IPS-15b (cell line): Measurements from ENCODE around the gene SLC51A.
"Not testable (repeated sequence)": the region's sequence is repeated elsewhere in the genome, so short reads cannot be mapped to it uniquely, and the experiment has no call there.

Experiments
- H3K27me3 ChIP-seq: one replicate; pipeline ENCODE4 v1.6.1; 2013; ENCODE audit warnings: low read length; ENCODE audit not compliant: control insufficient read depth, insufficient read depth
- H3K36me3 ChIP-seq: one replicate; pipeline ENCODE4 v1.6.1; 2013; ENCODE audit warnings: low read length; ENCODE audit not compliant: control insufficient read depth, insufficient read depth
- H3K4me1 ChIP-seq: one replicate; pipeline ENCODE4 v1.6.1; 2013; ENCODE audit warnings: mild to moderate bottlenecking, low read length; ENCODE audit not compliant: control insufficient read depth, insufficient read depth
- H3K4me3 ChIP-seq: one replicate; pipeline ENCODE4 v1.5.1; 2013; ENCODE audit warnings: low read depth, low read length
- H3K9ac ChIP-seq: one replicate; pipeline ENCODE4 v1.6.1; 2013; ENCODE audit warnings: low read depth, mild to moderate bottlenecking, low read length
- H3K9me3 ChIP-seq: one replicate; pipeline ENCODE4 v1.6.1; 2013; ENCODE audit warnings: mild to moderate bottlenecking, low read length; ENCODE audit not compliant: control insufficient read depth, insufficient read depth

The SLC51A gene

DNA sequence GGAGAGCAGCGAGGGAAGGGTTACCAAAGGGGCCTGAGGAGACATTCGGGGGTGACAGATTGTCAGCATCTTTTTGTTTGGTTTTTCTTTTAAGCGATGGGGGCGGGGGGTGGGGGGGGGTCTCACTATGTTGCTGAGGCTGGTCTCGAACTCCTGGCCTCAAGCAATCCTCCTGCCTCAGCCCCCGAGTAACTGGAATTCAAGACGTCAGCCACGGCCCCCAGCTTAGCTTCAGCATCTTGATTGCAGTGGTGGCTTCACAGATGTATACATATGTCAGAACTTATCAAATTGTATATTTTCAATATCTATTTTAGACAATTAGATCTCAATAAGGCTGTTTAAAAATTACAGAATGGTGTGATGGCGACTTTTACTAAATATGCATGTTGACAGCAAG is 36.0 kb upstream of the SLC51A start:
- H3K4me3 ChIP-seq = no peak overlapping the region
- H3K9ac ChIP-seq = no peak overlapping the region
- no peaks in the 10 kb centered on the region for H3K9me3 ChIP-seq
- H3K36me3 ChIP-seq = no peaks in the 10 kb centered on the region
- peaks cover 11% of the 10 kb centered on the region for H3K4me1 ChIP-seq
- H3K27me3 ChIP-seq = no peaks in the 10 kb centered on the region

DNA sequence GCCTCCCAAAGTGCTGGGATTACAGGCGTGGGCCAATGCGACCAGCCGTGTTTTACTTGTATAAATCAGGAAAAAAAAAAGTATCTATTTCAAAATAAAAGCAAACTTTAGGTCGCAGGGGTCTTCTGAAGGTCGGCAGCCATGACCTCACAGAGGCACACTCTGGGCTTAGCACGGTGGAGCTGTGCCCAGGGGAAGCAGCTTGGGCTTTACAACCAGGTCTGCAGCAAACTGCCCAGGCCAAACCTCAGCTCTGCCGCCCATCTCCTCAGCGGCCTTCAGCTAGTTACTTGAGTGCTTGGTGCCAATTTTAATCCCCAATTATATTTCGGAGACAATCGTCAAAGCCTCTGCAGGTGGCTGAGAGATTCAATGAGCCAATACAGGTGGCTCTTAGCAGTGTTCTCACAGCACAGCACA is 35.2 kb upstream of the SLC51A start:
- no peak overlapping the region for H3K9ac ChIP-seq
- H3K4me3 ChIP-seq = no peak overlapping the region
- H3K4me1 ChIP-seq = peaks cover 11% of the 10 kb centered on the region
- no peaks in the 10 kb centered on the region for H3K27me3 ChIP-seq
- H3K9me3 ChIP-seq = no peaks in the 10 kb centered on the region
- no peaks in the 10 kb centered on the region for H3K36me3 ChIP-seq

DNA sequence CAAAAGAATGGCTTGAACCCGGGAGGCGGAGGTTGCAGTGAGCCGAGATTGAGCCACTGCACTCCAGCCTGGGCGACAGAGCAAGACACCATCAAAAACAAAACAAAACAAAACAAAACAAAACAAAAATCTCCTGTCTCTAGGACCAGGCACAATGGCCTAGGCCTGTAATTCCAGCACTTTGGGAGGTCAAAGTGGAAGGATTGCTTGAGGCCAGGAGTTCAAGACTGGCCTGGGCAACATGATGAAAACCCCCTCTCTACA is 32.2 kb upstream of the SLC51A start:
- H3K27me3 ChIP-seq, H3K36me3 ChIP-seq, H3K4me3 ChIP-seq, H3K9ac ChIP-seq, H3K9me3 ChIP-seq: not testable (repeated sequence)
- peaks cover 14% of the 10 kb centered on the region for H3K4me1 ChIP-seq

DNA sequence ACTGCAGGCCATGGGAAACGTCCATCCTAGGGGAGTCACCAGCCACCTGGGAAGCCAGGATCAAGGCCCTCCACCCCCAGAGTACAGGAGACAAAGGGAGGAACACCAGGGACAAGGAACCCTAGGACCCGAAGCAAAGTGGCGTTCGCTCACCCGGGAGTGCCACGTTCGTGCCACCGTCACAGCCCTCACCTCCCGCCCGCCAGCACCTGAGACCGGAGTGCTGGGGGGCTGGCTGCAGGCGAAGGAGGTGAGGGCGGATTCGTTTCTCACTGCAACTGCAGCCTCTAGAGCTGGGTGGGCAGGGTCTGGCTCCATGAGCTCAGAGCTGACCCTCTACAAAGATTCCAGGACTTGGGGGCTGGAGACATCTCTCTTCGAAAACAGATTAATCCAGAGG is 31.5 kb upstream of the SLC51A start:
- Histone ChIP-seq H3K4me3 (no peak overlapping the region), H3K27me3 (no peaks in the 10 kb centered on the region), H3K4me1 (peaks cover 9% of the 10 kb centered on the region), H3K9me3 (no peaks in the 10 kb centered on the region), H3K36me3 (no peaks in the 10 kb centered on the region), H3K9ac (no peak overlapping the region)

DNA sequence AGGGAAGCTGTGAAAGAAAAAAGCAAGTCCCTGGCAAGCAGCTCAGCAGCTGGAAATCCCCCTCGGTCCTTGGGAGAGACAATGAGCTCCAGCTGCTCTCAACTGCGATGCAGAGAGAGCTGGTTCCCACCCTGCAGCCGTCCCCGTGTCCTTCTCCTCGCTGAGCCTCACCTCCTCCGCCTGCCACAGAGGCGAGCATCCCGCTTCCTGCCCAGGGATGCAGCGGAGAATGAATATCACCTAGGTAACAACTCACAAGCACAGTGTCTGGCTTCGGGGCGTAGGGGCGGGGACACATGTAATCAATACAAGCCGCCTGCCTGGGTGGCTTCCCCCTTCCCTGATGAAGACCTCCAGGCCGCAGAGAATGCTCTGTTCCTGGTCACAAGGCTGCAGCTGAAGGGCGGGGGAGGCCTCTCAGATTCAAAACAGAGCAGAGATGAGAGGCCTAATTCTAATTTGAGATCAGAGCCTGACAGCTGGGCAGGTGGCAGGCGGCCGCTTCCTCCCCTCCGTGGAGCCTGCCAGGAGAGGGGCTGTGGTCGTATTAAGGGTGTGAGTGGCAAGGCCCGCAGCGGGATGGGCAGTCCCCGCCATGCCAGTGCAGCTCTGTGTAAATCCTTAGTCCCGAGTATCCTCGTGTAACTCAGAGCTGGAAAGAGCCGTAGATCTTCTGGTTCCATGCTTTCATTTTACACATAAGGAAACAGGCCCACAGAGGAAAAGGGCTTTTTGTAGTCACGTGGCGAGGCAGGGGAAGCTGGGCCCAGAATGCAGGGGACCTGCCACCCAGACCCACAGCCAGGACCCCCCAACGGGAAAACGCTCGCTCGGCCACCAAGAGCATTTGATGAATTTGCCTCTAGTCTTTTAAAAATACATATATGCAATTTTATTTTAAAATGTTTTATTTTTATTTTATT is 29.4 kb upstream of the SLC51A start:
- no peaks in the 10 kb centered on the region for H3K27me3 ChIP-seq
- H3K9ac ChIP-seq = no peak overlapping the region
- no peak overlapping the region for H3K4me3 ChIP-seq
- H3K36me3 ChIP-seq = no peaks in the 10 kb centered on the region
- H3K4me1 ChIP-seq = peaks cover 9% of the 10 kb centered on the region
- H3K9me3 ChIP-seq = no peaks in the 10 kb centered on the region

DNA sequence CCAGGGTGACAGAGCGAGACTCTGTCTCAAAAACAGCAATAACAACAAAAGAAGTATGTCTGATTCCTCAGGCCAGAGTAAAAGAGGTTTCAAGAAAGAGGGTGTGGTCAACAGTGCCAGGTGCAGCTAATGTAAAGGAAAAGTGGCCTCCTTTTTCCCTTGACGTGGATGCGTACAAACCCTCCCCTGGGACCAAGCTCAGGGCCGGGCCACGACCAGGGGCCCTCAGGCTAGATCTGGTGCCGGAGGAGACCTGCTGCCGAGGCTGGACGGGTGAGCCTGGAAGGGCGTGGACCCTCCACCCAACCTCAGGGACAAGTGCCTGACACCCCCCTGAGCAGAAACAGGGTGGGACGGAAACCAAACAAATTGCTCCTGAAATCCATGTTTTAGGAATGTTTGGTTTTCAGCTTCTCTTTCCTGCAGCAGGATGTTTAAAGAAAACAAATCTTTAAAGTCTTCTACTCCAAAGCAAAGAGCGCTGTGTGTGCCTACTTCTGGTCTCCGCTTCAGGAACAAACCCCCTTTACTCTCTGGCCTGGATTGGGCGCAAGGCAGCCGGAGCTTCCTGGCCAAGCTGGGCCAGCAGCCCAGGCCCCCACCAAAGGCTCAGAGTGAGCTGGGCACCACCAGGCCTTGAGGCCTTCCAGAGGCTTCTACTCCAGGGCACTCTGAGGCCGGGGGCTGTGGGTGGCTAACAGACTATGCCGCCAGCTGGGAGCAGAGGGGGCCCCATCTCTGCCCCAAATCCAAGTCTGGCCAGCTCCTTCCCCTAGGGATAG is 26.6 kb upstream of the SLC51A start:
- no peak overlapping the region for H3K9ac ChIP-seq
- peaks cover 9% of the 10 kb centered on the region for H3K4me1 ChIP-seq
- no peaks in the 10 kb centered on the region for H3K27me3 ChIP-seq
- H3K36me3 ChIP-seq = no peaks in the 10 kb centered on the region
- H3K9me3 ChIP-seq = no peaks in the 10 kb centered on the region
- H3K4me3 ChIP-seq = no peak overlapping the region

DNA sequence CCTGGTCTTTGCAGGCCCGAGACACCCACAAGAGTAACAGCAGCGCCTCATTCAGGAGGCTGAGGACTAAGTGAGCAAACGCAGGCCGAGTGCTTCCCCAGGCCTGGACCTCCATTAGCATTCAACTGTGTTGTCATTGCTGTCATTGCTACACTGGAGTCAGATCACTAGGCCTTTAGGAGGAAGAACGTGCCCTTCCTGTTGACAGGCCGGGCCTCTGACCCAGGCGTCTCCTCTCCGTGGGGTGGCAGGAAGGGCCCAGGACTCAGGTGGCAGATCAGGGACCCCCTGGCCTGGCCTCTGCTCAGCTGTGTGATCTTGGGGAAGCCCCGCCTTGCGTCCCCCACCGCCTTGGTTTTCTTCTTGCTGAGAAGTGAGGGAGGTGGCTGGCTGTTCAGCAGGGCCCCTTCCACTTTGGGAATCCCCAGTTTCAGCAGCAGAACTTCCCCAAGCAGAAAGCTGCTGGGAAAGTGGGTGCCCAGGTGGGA is 24.3 kb upstream of the SLC51A start:
- H3K27me3 ChIP-seq = no peaks in the 10 kb centered on the region
- H3K4me1 ChIP-seq = peaks cover 2% of the 10 kb centered on the region
- no peak overlapping the region for H3K4me3 ChIP-seq
- H3K36me3 ChIP-seq = no peaks in the 10 kb centered on the region
- peak overlapping the region; percentile 60 for H3K9ac ChIP-seq
- no peaks in the 10 kb centered on the region for H3K9me3 ChIP-seq

DNA sequence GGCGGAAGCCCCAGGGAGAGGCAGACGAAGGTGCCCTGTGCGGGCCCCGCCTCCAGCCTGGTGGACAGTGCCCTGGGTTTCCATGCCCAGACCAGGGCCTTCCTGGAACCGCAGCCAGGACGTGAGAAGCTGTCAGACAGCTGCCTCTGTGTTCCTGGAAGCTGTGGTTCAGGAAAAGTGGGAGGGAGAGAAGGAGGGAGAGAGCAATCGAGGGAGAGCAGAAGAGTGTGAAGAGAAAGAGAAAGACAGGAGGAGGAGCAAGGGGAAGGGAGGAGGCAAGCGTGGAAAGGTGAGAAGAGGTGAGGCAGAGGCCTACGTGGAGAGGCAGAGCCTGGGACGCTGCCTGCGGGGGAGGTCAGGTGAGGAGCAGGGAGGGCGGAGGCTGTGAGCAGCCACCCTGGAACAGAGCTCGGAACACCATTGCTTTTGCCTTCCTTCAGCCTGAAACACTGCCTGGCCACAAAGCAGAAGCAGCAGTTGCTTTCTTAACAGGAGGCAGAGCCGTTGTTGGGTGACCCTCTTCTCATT is 23.7 kb upstream of the SLC51A start:
- Histone ChIP-seq H3K36me3 (no peaks in the 10 kb centered on the region), H3K4me1 (no peaks in the 10 kb centered on the region), H3K27me3 (no peaks in the 10 kb centered on the region), H3K4me3 (no peak overlapping the region), H3K9me3 (no peaks in the 10 kb centered on the region), H3K9ac (peak overlapping the region; percentile 60)

DNA sequence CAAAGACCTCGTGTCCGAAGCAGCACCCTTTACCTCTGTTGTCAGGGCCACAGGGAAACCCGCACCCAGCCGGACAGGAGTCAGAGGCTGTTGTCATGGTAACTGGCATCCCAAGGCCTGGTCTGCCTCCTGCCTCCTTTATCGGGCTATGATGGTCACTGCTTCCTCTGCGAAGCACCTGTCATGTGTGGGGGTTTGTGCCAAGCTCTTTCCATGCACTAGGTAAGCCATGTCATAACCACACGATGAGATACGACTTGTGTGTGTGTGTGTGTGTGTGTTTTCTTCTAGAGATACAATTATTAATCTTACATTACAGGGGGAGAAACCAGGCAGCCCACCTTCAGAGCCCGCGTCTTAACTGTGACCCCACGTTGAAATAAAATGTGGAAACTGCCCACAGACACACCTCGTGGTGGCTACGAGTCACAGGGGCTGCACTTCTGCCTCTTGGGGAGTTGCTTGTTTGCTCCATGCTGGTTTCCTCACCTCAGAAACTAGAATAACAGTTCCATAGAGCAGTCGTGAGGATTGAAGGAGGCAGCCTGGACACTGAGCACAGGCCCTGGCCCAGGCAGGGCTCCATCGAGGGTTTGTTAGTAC is 23.1 kb upstream of the SLC51A start:
- no peaks in the 10 kb centered on the region for H3K27me3 ChIP-seq
- H3K4me3 ChIP-seq = no peak overlapping the region
- H3K9me3 ChIP-seq = no peaks in the 10 kb centered on the region
- H3K4me1 ChIP-seq = no peaks in the 10 kb centered on the region
- H3K9ac ChIP-seq = no peak overlapping the region
- H3K36me3 ChIP-seq = no peaks in the 10 kb centered on the region

DNA sequence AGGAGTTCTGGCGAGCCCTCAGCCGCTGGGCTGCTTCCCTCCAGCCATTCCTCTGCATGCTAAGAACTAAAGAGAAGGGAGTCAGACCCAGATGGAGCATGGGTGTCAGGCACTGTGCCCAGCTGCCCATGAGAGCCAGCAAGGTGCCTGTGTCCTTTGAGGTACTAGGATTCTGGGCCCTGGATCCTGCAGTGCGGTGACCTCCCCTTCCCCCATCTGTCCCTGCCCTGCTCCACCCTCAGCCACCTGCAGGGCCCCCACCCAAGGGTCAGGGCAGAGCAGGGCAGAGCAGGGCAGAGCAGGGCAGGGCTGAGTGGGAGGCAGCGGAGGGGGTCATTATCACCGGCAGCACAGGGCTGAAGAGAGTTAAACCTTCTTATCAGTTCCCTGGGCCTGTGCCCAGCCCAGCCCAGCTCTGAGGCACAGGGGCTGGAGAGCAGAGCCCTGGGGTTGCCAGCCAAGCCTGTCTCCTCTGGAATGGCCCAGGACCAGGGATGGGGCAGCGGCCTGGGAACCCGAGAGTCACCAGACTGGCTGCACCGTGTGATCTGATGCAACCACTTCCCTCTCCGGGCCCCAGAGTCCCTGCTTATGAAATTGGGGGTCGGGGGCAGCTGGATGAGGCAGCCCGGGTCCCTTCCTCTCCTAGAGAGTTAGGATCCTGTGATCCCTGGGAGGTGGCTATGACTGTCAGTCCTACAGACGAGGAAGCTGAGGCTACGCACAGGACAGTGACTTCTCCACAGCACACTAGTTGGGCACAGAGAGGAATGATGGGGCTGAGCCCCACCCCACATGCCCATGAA is 22.4 kb upstream of the SLC51A start:
- H3K9ac ChIP-seq = no peak overlapping the region

DNA sequence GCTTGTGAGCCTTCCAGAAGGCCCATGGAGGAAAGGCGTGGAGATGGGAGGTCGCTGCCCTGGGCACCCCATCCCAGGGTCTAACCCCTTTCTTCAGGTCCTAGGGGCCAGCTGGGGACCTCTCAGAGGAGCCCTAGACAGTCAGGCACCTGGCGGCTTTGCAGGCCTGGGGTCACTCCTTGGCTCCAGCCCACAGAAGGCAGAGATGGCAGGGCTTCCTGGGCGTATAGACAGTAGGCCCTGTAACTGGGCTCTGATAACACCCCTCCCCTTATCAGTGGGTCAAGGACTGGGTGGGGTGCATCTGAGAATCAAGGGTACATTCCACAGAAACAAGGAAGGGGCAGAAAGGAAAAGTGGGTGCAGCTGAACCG is 21.8 kb upstream of the SLC51A start:
- Histone ChIP-seq H3K4me3 (no peak overlapping the region), H3K4me1 (no peaks in the 10 kb centered on the region), H3K9ac (no peak overlapping the region), H3K36me3 (no peaks in the 10 kb centered on the region), H3K9me3 (no peaks in the 10 kb centered on the region), H3K27me3 (no peaks in the 10 kb centered on the region)

More for the DNA sequence above, 22.4 kb upstream of the SLC51A start:
- no peaks in the 10 kb centered on the region for H3K4me1 ChIP-seq
- no peaks in the 10 kb centered on the region for H3K9me3 ChIP-seq
- no peak overlapping the region for H3K4me3 ChIP-seq
- no peaks in the 10 kb centered on the region for H3K27me3 ChIP-seq
- no peaks in the 10 kb centered on the region for H3K36me3 ChIP-seq
